Measurements from ENCODE around the gene RNF182.

RNF182 gene

DNA sequence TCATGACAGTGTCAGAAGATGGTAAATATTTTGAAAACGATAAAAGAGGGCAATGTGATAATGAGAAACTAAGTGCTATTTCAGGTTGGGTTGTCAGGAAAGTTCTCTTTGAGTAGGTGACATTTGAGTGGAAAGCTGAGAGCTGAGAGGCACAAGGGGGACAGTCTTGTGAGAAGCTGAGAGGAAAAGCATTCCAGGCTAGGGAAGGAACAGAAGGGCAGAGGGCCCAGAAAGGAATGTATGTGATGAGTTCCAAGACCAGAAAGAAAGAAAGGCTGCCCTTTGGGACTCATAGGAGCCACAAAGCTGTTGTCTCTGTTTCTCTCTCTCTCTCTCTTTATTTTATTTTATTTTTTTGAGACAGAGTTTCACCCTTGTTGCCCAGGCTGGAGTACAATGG is 7.6 kb upstream of the RNF182 start:
- DNase-seq (ENCODE audit: low read depth) = no peak

- DNase-seq (ENCODE audit: low read depth) = no peak
Measured at GRCh38 chr6:13918686-13919250, 6.0 kb upstream of the RNF182 start.

DNA sequence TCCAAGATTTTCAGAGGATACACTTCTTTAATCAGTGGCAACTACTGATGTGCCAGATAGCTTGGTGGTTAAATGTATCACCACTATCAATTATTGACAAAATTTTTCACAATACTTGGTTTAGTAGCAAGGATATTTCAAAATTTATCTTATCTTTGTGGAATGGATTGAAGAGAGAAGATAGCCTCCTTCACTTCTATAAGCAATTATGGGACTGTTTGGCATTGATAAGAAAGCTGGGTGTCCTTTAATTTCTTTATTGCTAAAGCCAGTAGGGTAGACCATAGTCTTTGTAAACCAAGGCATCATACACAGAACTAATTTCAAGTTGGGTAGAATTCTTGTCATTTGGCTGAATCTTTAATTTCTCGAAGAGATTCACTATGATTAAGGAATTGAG is 4.9 kb upstream of the RNF182 start:
- DNase-seq (ENCODE audit: low read depth) = no peak

GRCh38 chr6:13920552-13920951 is 4.2 kb upstream of the RNF182 start:
- no peak for DNase-seq (ENCODE audit: low read depth)

DNA sequence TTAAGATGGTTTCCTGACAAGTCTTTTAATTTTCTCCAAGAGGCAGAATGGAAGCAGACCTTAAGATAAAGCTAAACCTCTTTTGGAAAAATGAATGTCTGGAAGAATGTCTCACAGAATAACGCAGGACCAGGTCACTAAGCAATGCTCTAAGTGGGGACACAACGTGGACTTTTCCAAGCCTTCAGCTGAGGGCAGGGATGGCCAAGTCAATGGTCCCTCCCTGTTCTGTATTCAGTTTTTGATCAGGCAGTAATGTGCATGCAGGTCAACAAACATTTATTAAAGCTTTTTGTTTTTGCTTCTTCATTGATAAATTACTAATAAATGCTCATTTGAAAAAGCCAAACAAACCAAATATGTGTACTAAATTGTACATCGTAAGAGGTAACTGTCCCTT is 2.0 kb upstream of the RNF182 start:
- DNase-seq (ENCODE audit: low read depth) = no peak

- peak; percentile 86 for DNase-seq (ENCODE audit: low read depth)
Measured at GRCh38 chr6:13923527-13924145, 1.1 kb upstream of the RNF182 start.

DNA sequence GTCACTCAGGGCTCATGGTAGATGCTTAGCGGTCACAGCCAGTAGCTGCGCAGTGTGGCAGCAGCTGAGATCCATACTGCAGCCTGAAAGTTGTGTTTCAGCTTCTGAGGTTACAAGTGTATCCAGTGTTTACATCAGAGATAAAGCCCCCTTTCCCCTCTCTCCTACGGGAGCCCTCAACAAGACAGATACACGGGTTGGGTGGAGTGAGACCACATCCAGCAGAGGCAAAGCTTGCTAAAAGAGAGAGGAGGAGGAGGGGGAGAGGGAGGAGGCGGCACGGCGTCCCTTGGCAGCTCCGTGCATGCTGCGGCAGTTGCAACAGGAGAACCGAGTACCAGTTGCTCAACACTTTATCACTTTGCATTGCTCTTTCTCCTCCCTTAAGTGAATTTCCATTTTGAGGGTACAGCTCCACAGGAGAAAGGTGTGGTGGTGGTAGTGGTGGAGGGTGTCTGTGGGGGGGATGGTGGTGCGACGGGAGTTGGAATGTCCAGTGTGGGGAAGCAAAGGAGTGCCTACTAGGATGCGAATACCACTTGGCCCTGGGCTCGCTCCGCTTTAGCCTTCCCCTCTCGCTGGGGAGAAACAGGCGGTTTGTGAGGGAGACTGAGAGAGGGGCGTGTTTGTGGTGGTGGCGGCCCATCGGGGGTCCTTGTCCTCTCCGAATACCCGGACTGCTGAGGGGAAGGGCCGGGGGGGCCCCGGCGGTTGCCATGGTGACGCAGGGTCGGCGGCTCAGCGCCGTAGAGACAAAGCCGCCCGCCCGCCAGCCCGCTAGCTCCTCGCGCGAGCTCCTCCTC is 405 bp upstream of the RNF182 start:
- DNase-seq (ENCODE audit: low read depth) = peak; percentile 80

GRCh38 chr6:13926378-13926777 is 1.6 kb downstream of the RNF182 start:
- DNase-seq (ENCODE audit: low read depth) = no peak

GRCh38 chr6:13927203-13927602 is 2.5 kb downstream of the RNF182 start:
- peak; percentile 32 for DNase-seq (ENCODE audit: low read depth)

DNA sequence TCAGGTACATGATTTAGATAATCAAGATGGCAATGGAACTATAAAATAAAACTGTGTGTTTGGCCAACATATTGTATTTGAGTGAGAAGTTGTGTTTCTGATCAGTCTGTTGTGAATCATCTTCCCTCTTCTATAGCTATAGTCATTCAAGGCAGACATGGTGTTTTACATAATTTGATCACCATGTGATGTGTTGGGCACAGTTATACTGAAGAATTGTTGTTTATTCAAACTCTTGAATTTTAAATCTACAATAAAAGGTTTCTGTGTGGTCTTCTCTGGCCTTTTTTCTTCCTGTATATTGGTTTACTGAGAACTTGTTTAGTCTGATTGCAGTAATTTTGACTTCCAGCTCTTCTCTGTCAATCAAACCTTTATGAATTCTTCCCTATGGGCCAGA is 4.4 kb downstream of the RNF182 start:
- DNase-seq (ENCODE audit: low read depth) = no peak

- DNase-seq (ENCODE audit: low read depth) = no peak
Measured at GRCh38 chr6:13931797-13932402, 7.1 kb downstream of the RNF182 start.

- no peak for DNase-seq (ENCODE audit: low read depth)
Measured at GRCh38 chr6:13932785-13933184, 8.0 kb downstream of the RNF182 start.

GRCh38 chr6:13934721-13935120 is 10.0 kb downstream of the RNF182 start:
- no peak for DNase-seq (ENCODE audit: low read depth)

DNA sequence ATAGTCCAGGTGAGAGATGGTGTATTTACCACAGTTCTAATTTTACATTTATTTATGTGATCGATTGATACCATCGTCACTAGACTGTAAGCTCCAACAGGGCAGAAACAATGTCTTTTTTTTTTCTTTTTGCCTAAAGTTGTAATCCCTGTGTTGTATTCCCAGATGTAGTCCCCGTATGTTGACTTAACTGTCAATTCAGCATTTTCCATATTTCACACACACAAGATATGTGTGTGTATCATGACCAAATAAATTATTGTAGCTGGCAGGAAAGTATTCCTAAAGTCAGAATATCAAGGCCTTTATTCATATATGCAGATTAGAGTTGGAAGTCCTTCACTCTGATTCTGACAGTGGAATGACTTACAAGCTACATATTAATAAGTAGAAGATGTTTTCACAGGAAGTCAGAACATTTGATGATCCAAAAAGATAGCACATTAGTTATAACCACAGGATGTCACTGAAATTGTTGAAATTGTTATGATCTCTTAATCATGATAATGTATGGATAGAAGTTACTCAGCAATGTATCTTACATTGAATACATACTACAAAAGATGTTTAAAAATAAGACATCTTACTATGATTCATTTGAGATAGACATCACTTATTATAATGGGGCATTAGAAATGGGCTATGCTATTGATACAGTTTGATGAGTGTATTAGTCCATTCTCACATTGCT is 10.6 kb downstream of the RNF182 start:
- DNase-seq (ENCODE audit: low read depth) = peak; percentile 46

- peak; percentile 41 for DNase-seq (ENCODE audit: low read depth)
Measured at GRCh38 chr6:13935881-13936261, 11.1 kb downstream of the RNF182 start.

DNA sequence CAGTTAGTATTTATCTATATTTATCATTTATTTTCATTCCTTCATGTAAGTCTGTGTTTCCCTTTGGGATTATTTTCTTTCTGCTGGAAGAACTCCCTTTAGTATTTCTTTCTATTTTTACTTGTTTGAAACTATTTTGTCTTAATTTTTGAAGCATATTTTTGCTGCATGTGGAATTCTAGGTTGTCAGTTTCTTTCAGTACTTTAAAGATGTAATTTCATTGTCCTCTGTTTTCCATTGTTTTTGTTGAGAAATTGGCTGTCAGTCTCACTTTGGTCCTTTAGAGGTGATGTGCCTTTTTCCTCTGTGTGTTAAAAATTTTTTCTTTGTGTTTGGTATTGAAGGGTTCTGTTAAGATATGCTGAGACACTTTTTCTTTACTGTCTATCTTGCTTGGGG is 17.1 kb downstream of the RNF182 start:
- peak; percentile 6 for DNase-seq (ENCODE audit: low read depth)

- no peak for DNase-seq (ENCODE audit: low read depth)
Measured at GRCh38 chr6:13943943-13944342, 19.2 kb downstream of the RNF182 start.

DNA sequence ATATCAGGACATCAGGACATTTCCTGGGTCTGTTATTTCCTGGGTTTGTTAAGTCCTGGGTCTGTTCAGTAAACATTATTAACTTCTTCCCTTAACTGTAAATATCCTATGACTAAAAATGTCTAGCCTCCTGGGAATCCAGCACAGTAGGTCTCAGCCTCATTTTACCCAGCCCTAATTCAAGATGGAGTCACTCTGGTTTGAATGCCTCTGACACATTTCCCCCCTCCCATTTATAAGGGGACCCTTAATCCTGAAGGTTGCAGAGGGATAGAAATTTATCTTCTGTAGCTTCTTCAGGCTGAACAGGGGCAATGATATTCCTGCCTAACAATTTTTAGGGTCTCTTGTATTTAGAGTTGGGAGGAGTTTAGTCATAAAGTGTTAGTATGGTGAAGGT is 21.8 kb downstream of the RNF182 start:
- DNase-seq (ENCODE audit: low read depth) = no peak

DNA sequence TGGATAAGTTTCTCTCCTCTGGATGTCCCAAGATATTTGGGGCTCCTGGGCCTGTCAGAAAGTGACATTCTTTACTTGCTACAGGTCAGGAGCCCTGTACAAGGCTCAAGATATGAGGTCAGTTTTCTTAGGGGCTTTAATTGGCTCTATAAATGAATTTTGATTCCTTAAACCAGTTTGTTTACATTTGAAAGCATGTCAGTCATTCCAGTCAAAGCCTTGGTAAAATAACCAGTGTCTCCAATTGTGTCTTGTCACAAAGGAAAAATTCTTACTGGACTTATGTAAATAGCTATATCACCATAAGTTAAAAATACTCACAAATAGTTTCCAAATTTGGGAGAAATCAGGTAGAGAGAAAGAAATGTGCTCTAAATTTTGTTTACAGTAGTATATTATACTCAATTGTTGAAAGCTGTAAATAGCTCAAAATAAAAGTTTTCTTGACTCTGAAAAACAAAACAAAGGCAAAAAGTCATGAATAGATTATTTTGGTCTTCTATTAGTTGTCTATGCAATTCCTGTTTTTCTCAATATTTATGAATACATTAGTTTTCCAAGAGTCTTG is 22.9 kb downstream of the RNF182 start:
- DNase-seq (ENCODE audit: low read depth) = no peak

DNA sequence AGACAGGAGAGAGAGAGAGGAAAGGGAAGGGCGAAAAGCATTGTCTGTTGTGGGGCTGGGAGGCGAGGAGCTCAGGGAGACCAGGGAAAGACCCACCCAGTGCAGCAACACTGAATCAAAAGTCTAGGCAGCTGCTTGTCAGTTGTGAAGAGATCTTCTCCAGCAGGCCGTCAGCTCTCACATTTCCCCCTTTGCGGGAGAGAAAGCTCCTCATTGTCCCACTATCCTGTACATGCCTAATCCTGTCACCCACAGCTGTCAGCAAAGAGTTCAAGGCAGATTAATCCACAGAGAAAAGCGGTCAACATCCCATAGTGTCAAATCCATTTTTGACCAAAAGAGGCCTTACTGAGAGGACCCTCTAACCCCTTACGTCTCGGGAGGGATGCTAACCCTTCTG is 27.3 kb downstream of the RNF182 start:
- DNase-seq (ENCODE audit: low read depth) = no peak

DNA sequence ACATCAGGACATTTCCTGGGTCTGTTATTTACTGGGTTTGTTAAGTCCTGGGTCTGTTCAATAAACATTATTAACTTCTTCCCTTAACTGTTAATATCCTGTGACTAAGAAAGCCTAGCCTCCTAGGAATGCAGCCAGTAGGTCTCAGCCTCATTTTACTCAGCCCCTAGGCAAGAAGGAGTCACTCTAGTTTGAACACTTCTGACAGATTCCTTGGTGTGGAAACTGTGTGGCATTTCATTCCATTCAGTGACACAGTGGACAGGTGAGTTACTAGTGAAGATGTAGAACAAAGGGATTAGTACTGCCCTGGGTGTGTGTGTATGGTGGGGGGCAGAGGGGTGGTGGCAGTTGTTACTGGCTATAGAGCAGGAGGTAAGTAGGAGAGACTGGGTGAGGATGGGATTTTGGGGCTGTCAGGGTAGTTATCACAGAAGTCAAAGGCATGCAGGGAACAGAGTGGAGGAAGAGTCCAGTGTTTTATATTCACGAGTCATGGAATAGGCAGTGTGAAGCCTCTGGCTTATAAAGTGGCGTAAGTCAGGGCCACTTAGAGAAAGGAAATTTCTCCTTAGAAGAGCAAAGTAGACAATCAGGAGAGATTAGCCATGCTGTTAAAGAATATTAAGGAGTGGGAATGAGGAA is 28.4 kb downstream of the RNF182 start:
- peak; percentile 92 for DNase-seq (ENCODE audit: low read depth)
